ENCODE results near the gene SSBP4. TPM values are rescaled to one million over a fixed set of nuclear protein-coding genes. Genes with fewer than 3 reads are reported as not detected.

The SSBP4 gene
- total RNA-seq, 1 donor, result 56.1 TPM

Small RNA genes lying within 50 kb of the gene (small RNA-seq; reads per million reads assigned to genes)
- not detected for gene MIR3189

Other genes with a start within 250 kb of the SSBP4 start
- 24.2 and 29.0 TPM in 2 replicates for gene IFI30, start 245.6 kb upstream of the SSBP4 start, total RNA-seq
- gene MPV17L2, start 226.2 kb upstream of the SSBP4 start, total RNA-seq, result 9.3 and 10.8 TPM in 2 replicates
- gene RAB3A, start 215.4 kb upstream of the SSBP4 start, total RNA-seq, result 0.97 and 1.3 TPM in 2 replicates
- under 0.01 and 0.32 TPM in 2 replicates for gene PDE4C, start 193.0 kb upstream of the SSBP4 start, total RNA-seq
- gene IQCN, start 144.9 kb upstream of the SSBP4 start, total RNA-seq, result 0.86 and 0.97 TPM in 2 replicates
- 111 and 150 TPM in 2 replicates for gene JUND, start 137.8 kb upstream of the SSBP4 start, total RNA-seq
- gene LSM4, start 96.3 kb upstream of the SSBP4 start, total RNA-seq, result 131 and 143 TPM in 2 replicates
- 24.8 and 29.8 TPM in 2 replicates for gene PGPEP1, start 78.8 kb upstream of the SSBP4 start, total RNA-seq
- 28.9 and 49.9 TPM in 2 replicates for gene GDF15, start 33.2 kb upstream of the SSBP4 start, total RNA-seq
- gene LRRC25, start 21.8 kb upstream of the SSBP4 start, total RNA-seq, result under 0.01 TPM in 1 of 2 replicates, not detected in the other
- 25.4 and 48.4 TPM in 2 replicates for gene ISYNA1, start 18.7 kb downstream of the SSBP4 start, total RNA-seq
- gene ELL, start 102.7 kb downstream of the SSBP4 start, total RNA-seq, result 15.1 and 19.9 TPM in 2 replicates
- gene FKBP8, start 124.2 kb downstream of the SSBP4 start, total RNA-seq, result 209 and 241 TPM in 2 replicates
- 92.8 and 93.1 TPM in 2 replicates for gene KXD1, start 138.5 kb downstream of the SSBP4 start, total RNA-seq
- 357 and 396 TPM in 2 replicates for gene UBA52, start 152.5 kb downstream of the SSBP4 start, total RNA-seq
- gene REX1BD, start 169.4 kb downstream of the SSBP4 start, total RNA-seq, result 27.6 and 41.6 TPM in 2 replicates
- gene CRLF1, start 187.4 kb downstream of the SSBP4 start, total RNA-seq, result not detected in 2 replicates
- under 0.01 and 0.32 TPM in 2 replicates for gene TMEM59L, start 193.5 kb downstream of the SSBP4 start, total RNA-seq
- 2.6 and 3.5 TPM in 2 replicates for gene KLHL26, start 217.6 kb downstream of the SSBP4 start, total RNA-seq

Measured in fibroblast of villous mesenchyme (primary cell).